ENCODE results near the gene GREB1.

GREB1 gene

GRCh38 chr2:11644293-11644692 lies 110.4 kb downstream of the GREB1 start:
- no peak overlapping the region for H3K4me3 ChIP-seq (ENCODE audit: low read length)
- TF ChIP-seq CTCF (IDR thresholded peaks at IDR 0.05; ENCODE audit: insufficient read depth, low read depth, low read length, missing control alignments), result no peak
- DNase-seq (ENCODE audit: low read depth), result no peak

- TF ChIP-seq CTCF (IDR thresholded peaks at IDR 0.05; ENCODE audit: insufficient read depth, low read depth, low read length, missing control alignments), result no peak
- H3K4me3 ChIP-seq (ENCODE audit: low read length), result no peak overlapping the region
- DNase-seq (ENCODE audit: low read depth), result no peak
These were observed 112.7 kb downstream of the GREB1 start for GRCh38 chr2:11646530-11646929.

- peak; percentile 38 for DNase-seq (ENCODE audit: low read depth)
- peak; percentile 52 for TF ChIP-seq CTCF (IDR thresholded peaks at IDR 0.05; ENCODE audit: insufficient read depth, low read depth, low read length, missing control alignments)
These were observed 114.2 kb downstream of the GREB1 start for GRCh38 chr2:11647834-11648600.

GRCh38 chr2:11649093-11649492 lies 115.2 kb downstream of the GREB1 start:
- TF ChIP-seq CTCF (IDR thresholded peaks at IDR 0.05; ENCODE audit: insufficient read depth, low read depth, low read length, missing control alignments), result no peak

More at GRCh38 chr2:11647834-11648600, 114.2 kb downstream of the GREB1 start:
- no peak overlapping the region for H3K4me3 ChIP-seq (ENCODE audit: low read length)

GRCh38 chr2:11651856-11652548 lies 118.2 kb downstream of the GREB1 start:
- no peak overlapping the region for H3K4me3 ChIP-seq (ENCODE audit: low read length)
- no peak for DNase-seq (ENCODE audit: low read depth)
- TF ChIP-seq CTCF (IDR thresholded peaks at IDR 0.05; ENCODE audit: insufficient read depth, low read depth, low read length, missing control alignments), result no peak

More at GRCh38 chr2:11649093-11649492, 115.2 kb downstream of the GREB1 start:
- DNase-seq (ENCODE audit: low read depth), result no peak
- no peak overlapping the region for H3K4me3 ChIP-seq (ENCODE audit: low read length)

GRCh38 chr2:11652553-11652952 lies 118.7 kb downstream of the GREB1 start:
- DNase-seq (ENCODE audit: low read depth), result no peak
- no peak for TF ChIP-seq CTCF (IDR thresholded peaks at IDR 0.05; ENCODE audit: insufficient read depth, low read depth, low read length, missing control alignments)
- no peak overlapping the region for H3K4me3 ChIP-seq (ENCODE audit: low read length)
